Measurements from ENCODE around the gene NUP188. TPM values are rescaled to one million over a fixed set of nuclear protein-coding genes. Genes with fewer than 3 reads are reported as not detected.

Gene NUP188
- total RNA-seq, 1 donor from 2014 or later = 44.0 TPM

DNA sequence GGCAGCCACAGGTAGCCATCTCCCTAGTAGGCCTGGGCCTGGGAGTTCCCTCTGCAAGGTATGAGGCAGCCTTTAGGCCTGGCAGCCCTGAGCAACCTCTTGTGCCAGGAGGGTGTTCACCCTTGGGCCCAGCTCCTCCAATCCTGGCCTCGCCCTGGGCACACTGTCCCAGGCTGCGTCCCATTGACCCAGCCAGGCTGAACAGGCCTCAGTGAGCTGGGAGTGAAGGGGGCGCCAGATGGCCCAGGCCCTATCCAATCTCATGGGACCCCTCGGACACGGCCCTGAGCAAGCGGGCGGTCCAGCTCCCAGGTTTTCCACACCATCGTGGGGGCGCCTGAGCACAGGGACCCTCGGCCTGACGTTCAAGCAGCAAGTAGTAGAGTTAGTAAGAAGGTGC is 66.2 kb downstream of the NUP188 start:
- TF ChIP-seq, protein P1, sequence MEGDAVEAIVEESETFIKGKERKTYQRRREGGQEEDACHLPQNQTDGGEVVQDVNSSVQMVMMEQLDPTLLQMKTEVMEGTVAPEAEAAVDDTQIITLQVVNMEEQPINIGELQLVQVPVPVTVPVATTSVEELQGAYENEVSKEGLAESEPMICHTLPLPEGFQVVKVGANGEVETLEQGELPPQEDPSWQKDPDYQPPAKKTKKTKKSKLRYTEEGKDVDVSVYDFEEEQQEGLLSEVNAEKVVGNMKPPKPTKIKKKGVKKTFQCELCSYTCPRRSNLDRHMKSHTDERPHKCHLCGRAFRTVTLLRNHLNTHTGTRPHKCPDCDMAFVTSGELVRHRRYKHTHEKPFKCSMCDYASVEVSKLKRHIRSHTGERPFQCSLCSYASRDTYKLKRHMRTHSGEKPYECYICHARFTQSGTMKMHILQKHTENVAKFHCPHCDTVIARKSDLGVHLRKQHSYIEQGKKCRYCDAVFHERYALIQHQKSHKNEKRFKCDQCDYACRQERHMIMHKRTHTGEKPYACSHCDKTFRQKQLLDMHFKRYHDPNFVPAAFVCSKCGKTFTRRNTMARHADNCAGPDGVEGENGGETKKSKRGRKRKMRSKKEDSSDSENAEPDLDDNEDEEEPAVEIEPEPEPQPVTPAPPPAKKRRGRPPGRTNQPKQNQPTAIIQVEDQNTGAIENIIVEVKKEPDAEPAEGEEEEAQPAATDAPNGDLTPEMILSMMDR (IDR thresholded peaks at IDR 0.05; ENCODE audit: unreplicated experiment) = no peak
- Mint-ChIP-seq H3K4me3 (ENCODE audit: unreplicated experiment) (no peak overlapping the region), H3K36me3 (ENCODE audit: low read depth, unreplicated experiment) (peaks cover 23% of the 10 kb centered on the region), H3K4me1 (ENCODE audit: unreplicated experiment) (peaks cover 8% of the 10 kb centered on the region), H3K27me3 (ENCODE audit: unreplicated experiment) (peaks cover 4% of the 10 kb centered on the region), H3K27ac (ENCODE audit: unreplicated experiment) (no peak overlapping the region), H3K9me3 (ENCODE audit: unreplicated experiment) (no peaks in the 10 kb centered on the region)
- DNase-seq (ENCODE audit: low spot score) = no peak

DNA sequence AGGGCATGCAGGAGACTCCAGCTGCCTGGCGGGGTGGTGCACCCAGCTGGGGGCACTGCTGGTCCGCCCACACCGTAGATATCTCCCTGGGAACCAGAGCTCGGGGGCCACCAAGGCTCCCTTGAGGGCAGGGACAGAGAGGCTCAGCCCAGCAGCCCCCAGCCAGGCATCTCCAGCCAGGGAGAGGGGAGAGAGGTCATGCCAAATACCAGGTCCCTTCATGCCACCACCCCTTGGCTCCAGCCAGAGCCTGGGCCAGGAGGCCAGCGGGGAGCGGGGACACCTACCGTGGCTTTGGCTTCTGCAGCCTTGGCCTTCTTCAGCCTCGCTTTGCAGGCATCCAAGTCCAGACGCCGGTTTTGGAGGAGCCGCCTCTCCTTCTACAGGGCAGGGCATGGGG is 66.6 kb downstream of the NUP188 start:
- Mint-ChIP-seq H3K4me1 (ENCODE audit: unreplicated experiment) (peaks cover 8% of the 10 kb centered on the region), H3K27ac (ENCODE audit: unreplicated experiment) (peak overlapping the region; percentile 24), H3K9me3 (ENCODE audit: unreplicated experiment) (no peaks in the 10 kb centered on the region), H3K36me3 (ENCODE audit: low read depth, unreplicated experiment) (peaks cover 23% of the 10 kb centered on the region), H3K4me3 (ENCODE audit: unreplicated experiment) (no peak overlapping the region), H3K27me3 (ENCODE audit: unreplicated experiment) (peaks cover 4% of the 10 kb centered on the region)
- TF ChIP-seq, protein P1 (IDR thresholded peaks at IDR 0.05; ENCODE audit: unreplicated experiment) = no peak
- DNase-seq (ENCODE audit: low spot score) = no peak

DNA sequence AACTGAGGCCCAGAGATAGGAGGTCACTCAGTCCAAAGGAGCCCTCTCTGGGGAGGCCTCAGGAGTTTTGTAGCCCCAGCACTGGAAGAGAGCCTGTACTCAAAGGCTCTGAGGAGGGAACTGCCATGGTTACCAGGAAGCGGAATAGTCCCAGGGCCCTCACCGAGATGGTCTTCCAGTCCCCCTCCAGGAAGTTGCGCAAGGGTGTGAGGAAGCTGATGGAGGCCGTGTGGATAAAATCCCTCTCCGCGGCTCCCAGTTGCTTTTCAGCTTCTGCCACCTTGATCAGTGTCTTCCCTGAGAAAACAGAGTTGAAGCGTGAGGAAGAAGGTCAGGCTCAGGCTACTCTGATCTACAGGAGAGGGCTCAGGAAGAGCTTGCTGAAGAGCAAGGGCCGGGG is 67.1 kb downstream of the NUP188 start:
- no peaks in the 10 kb centered on the region for H3K9me3 Mint-ChIP-seq (ENCODE audit: unreplicated experiment)
- H3K27ac Mint-ChIP-seq (ENCODE audit: unreplicated experiment) = peak overlapping the region; percentile 61
- no peak for DNase-seq (ENCODE audit: low spot score)
- peaks cover 4% of the 10 kb centered on the region for H3K27me3 Mint-ChIP-seq (ENCODE audit: unreplicated experiment)
- no peak overlapping the region for H3K4me3 Mint-ChIP-seq (ENCODE audit: unreplicated experiment)
- TF ChIP-seq, protein P1 (IDR thresholded peaks at IDR 0.05; ENCODE audit: unreplicated experiment) = no peak
- H3K36me3 Mint-ChIP-seq (ENCODE audit: low read depth, unreplicated experiment) = peaks cover 23% of the 10 kb centered on the region
- H3K4me1 Mint-ChIP-seq (ENCODE audit: unreplicated experiment) = peaks cover 8% of the 10 kb centered on the region

DNA sequence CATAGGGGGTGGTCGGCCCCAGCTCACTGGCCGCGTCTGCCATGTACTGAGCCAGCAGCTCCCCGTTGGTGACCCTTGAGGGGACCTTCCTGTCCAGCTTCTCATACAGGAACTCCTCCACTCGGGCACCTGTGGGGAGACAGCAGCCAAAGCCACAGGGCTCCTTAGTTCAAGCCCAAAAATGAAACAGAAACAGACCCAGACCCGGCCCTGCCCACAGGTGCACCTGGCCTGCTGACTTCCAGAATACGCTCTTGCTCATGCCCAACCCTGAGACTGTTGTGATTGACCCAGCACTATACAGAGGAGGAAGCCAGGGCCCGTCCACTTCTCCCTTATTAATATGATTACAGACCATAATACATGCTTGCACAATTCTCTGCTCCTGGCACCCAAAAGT is 73.6 kb downstream of the NUP188 start:
- TF ChIP-seq, protein P1 (IDR thresholded peaks at IDR 0.05; ENCODE audit: unreplicated experiment) = no peak
- H3K27me3 Mint-ChIP-seq (ENCODE audit: unreplicated experiment) = peaks cover 3% of the 10 kb centered on the region
- H3K9me3 Mint-ChIP-seq (ENCODE audit: unreplicated experiment) = no peaks in the 10 kb centered on the region
- peaks cover 14% of the 10 kb centered on the region for H3K4me1 Mint-ChIP-seq (ENCODE audit: unreplicated experiment)
- H3K27ac Mint-ChIP-seq (ENCODE audit: unreplicated experiment) = no peak overlapping the region
- peaks cover 8% of the 10 kb centered on the region for H3K36me3 Mint-ChIP-seq (ENCODE audit: low read depth, unreplicated experiment)
- DNase-seq (ENCODE audit: low spot score) = no peak
- H3K4me3 Mint-ChIP-seq (ENCODE audit: unreplicated experiment) = no peak overlapping the region

DNA sequence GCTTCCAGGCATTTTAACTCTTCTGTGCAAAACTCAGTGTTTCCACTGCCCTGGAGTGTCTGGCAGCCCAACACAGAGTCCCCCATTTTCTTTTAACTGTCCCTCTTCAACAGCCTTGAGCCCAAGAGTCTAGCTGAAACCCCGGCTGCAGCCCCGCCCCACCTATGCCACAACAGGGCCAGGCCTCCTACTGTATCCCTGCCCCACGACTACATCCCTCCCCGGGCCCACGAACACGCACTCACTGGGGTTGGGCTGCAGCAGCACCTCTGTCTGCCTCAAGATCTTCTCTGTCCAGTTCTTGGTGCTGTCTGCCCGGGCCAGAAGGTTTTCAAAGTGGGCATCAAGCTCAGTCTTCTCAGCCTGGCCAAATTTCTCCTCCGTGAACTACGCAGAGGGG is 74.5 kb downstream of the NUP188 start:
- Mint-ChIP-seq H3K36me3 (ENCODE audit: low read depth, unreplicated experiment) (peaks cover 8% of the 10 kb centered on the region), H3K4me3 (ENCODE audit: unreplicated experiment) (no peak overlapping the region), H3K27me3 (ENCODE audit: unreplicated experiment) (peaks cover 3% of the 10 kb centered on the region), H3K27ac (ENCODE audit: unreplicated experiment) (no peak overlapping the region), H3K4me1 (ENCODE audit: unreplicated experiment) (peaks cover 19% of the 10 kb centered on the region), H3K9me3 (ENCODE audit: unreplicated experiment) (no peaks in the 10 kb centered on the region)
- TF ChIP-seq, protein P1 (IDR thresholded peaks at IDR 0.05; ENCODE audit: unreplicated experiment) = no peak
- DNase-seq (ENCODE audit: low spot score) = no peak
